CD4-positive, CD25-positive, alpha-beta regulatory T cell (primary cell): Measurements from ENCODE around the gene OAF. TPM values are rescaled to one million over a fixed set of nuclear protein-coding genes. Genes with fewer than 3 reads are reported as not detected.

Experiments used
- ATAC-seq, 2 donors: fragments of 150-1000 bp; cut with Tn5 transposase; one replicate each; pipeline ENCODE4 v1.10.0; 2021; ENCODE audit warnings: low read depth in 2 of 2, moderate number of reproducible peaks in 2 of 2, moderate library complexity in 1 of 2
- DNase-seq, 3 donors: peaks; one replicate each; pipeline versions ENCODE4 v3.0.0 to v3.0.0-alpha.2; 2012 to 2022; ENCODE audit warnings: mixed read lengths in 1 of 3
- H3K27ac ChIP-seq: one replicate; pipeline ENCODE4 v1.7.0; 2013; ENCODE audit warnings: mild to moderate bottlenecking, low read length; ENCODE audit not compliant: insufficient read depth, poor library complexity, severe bottlenecking
- H3K27me3 ChIP-seq: one replicate; pipeline ENCODE4 v1.7.0; 2013; ENCODE audit warnings: low read length; ENCODE audit not compliant: control insufficient read depth, insufficient read depth
- H3K36me3 ChIP-seq: one replicate; pipeline ENCODE4 v1.7.0; 2013; ENCODE audit warnings: mild to moderate bottlenecking, low read length, moderate library complexity; ENCODE audit not compliant: control insufficient read depth, insufficient read depth
- H3K4me1 ChIP-seq: 2 replicates; pipeline ENCODE4 v1.7.0; 2013; ENCODE audit warnings: mild to moderate bottlenecking, low read length; ENCODE audit not compliant: insufficient read depth, control insufficient read depth, poor library complexity, severe bottlenecking
- H3K4me3 ChIP-seq: one replicate; pipeline ENCODE4 v1.7.0; 2013; ENCODE audit warnings: low read depth, mild to moderate bottlenecking, low read length, moderate library complexity
- H3K9me3 ChIP-seq, 2 experiments: 1 replicate in 1 of 2; 2 replicates in 1 of 2; pipeline ENCODE4 v1.7.0; 2013; ENCODE audit warnings: low read length in 2 of 2, mild to moderate bottlenecking in 1 of 2, moderate library complexity in 1 of 2; ENCODE audit not compliant: control insufficient read depth in 2 of 2
- H3K27ac Mint-ChIP-seq, 3 donors: one replicate each; pipeline ENCODE4 v1.8.0; 2020 to 2022; ENCODE audit warnings: mild to moderate bottlenecking in 3 of 3, mixed read lengths in 3 of 3, moderate library complexity in 2 of 3
- H3K27me3 Mint-ChIP-seq: one replicate; pipeline ENCODE4 v1.8.0; 2022; ENCODE audit warnings: mild to moderate bottlenecking, mixed read lengths
- H3K36me3 Mint-ChIP-seq: one replicate; pipeline ENCODE4 v1.8.0; 2020; ENCODE audit warnings: mixed read lengths
- H3K4me1 Mint-ChIP-seq, 4 donors: one replicate each; pipeline ENCODE4 v1.8.0; 2020 to 2022; ENCODE audit warnings: mixed read lengths in 4 of 4, mild to moderate bottlenecking in 1 of 4
- H3K4me3 Mint-ChIP-seq, 4 donors: one replicate each; pipeline ENCODE4 v1.8.0; 2020 to 2022; ENCODE audit warnings: mild to moderate bottlenecking in 4 of 4, mixed read lengths in 4 of 4, moderate library complexity in 3 of 4
- H3K9me3 Mint-ChIP-seq, 7 donors: one replicate each; pipeline ENCODE4 v1.8.0; 2020 to 2022; ENCODE audit warnings: mixed read lengths in 7 of 7, mild to moderate bottlenecking in 3 of 7, moderate library complexity in 2 of 7
- polyA plus RNA-seq, 4 donors: library from polyadenylated mRNA; unstranded; fragments of 300-500 nt; fragmentation: Illumina TruSeq; gene quantifications; one replicate each; pipeline ENCODE4 v1.2.3, GENCODE V29; 2021
- total RNA-seq: library from RNA; stranded (reverse); gene quantifications from one replicate; pipeline ENCODE4 v1.2.3, GENCODE V29; 2022

The OAF gene
- total and polyA plus RNA-seq, 5 donors from 2014 or later: 0.38 to 1.2 (median 0.54) TPM

DNA sequence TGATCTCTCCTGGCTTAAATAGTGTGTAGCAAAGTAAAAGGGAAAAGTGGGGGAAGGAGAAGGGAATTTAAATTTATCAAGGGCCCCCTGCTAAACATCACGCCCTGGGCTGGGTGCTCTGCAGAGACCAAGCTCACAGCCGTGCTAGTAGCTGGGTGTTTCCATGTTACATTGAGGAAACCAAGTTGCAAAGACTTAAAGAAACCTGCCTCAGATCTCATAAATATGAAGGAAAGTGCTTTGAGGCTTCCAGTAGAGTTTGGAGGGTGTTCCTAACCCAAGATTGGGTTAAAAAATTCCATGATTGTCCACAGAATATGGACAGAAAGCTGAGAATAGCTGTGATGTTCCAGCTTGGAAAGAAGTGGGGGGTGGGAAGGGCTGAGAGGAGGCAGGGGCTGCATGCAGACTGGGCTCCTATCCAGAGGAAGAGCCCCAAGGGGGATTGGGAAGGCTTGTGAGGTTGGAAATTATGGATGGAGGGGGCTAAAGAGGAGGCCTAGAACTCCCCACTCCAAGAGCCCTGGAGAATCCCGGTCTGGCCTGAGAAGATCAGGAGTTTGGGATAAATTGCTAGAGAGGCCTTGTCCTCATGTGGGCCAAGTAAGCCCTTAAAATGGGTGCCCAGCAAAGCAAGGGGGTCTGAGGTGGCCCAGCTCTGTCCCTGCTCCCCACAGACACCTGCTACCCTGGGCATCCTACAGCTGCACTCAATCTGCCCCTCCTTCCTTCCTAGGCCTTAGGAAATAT, 25.0 kb upstream of the OAF start:
- Mint-ChIP-seq H3K27me3 (peaks cover 28% of the 10 kb centered on the region), H3K9me3 (peaks cover 0 to 2% (median 0%) of the 10 kb centered on the region in 7 donors), H3K27ac (no peak overlapping the region), H3K4me3 (no peak overlapping the region), H3K36me3 (no peaks in the 10 kb centered on the region), H3K4me1 (no peaks in the 10 kb centered on the region)
- ATAC-seq: no peak
- no peaks in the 10 kb centered on the region for H3K27me3 ChIP-seq
- no peaks in the 10 kb centered on the region for H3K36me3 ChIP-seq
- DNase-seq: no peak
- H3K4me3 ChIP-seq: no peak overlapping the region
- no peak overlapping the region for H3K27ac ChIP-seq
- no peaks in the 10 kb centered on the region for H3K9me3 ChIP-seq
- H3K4me1 ChIP-seq: no peaks in the 10 kb centered on the region

GRCh38 chr11:120186456-120186773, 24.4 kb upstream of the OAF start:
- H3K9me3 ChIP-seq: no peaks in the 10 kb centered on the region
- no peaks in the 10 kb centered on the region for H3K27me3 ChIP-seq
- DNase-seq (no peak), ATAC-seq (no peak)
- peak overlapping the region in 1 of 3 donors; percentile 27 for H3K27ac Mint-ChIP-seq
- H3K9me3 Mint-ChIP-seq: peaks cover 0 to 2% (median 0%) of the 10 kb centered on the region in 7 donors
- no peaks in the 10 kb centered on the region for H3K4me1 Mint-ChIP-seq
- no peaks in the 10 kb centered on the region for H3K36me3 Mint-ChIP-seq
- peaks cover 28% of the 10 kb centered on the region for H3K27me3 Mint-ChIP-seq
- H3K4me3 Mint-ChIP-seq: no peak overlapping the region
- H3K36me3 ChIP-seq: no peaks in the 10 kb centered on the region
- H3K27ac ChIP-seq: no peak overlapping the region
- no peak overlapping the region for H3K4me3 ChIP-seq
- H3K4me1 ChIP-seq: no peaks in the 10 kb centered on the region

GRCh38 chr11:120186774-120187591, 23.8 kb upstream of the OAF start:
- Histone ChIP-seq H3K36me3 (no peaks in the 10 kb centered on the region), H3K4me1 (no peaks in the 10 kb centered on the region), H3K4me3 (no peak overlapping the region), H3K9me3 (no peaks in the 10 kb centered on the region), H3K27ac (no peak overlapping the region), H3K27me3 (no peaks in the 10 kb centered on the region)
- peaks cover 0 to 2% (median 0%) of the 10 kb centered on the region in 7 donors for H3K9me3 Mint-ChIP-seq
- H3K27ac Mint-ChIP-seq: peak overlapping the region in 1 of 3 donors; percentile 27
- peaks cover 28% of the 10 kb centered on the region for H3K27me3 Mint-ChIP-seq
- peak in 1 of 2 donors; percentile 34 for ATAC-seq
- no peak for DNase-seq
- H3K4me3 Mint-ChIP-seq: no peak overlapping the region
- no peaks in the 10 kb centered on the region for H3K4me1 Mint-ChIP-seq
- H3K36me3 Mint-ChIP-seq: no peaks in the 10 kb centered on the region

- H3K27ac Mint-ChIP-seq: no peak overlapping the region
Observed at GRCh38 chr11:120188371-120188770, 22.5 kb upstream of the OAF start.

GRCh38 chr11:120188811-120189455, 21.9 kb upstream of the OAF start:
- no peak for ATAC-seq
- H3K27ac ChIP-seq: no peak overlapping the region
- H3K36me3 ChIP-seq: no peaks in the 10 kb centered on the region
- Mint-ChIP-seq H3K36me3 (no peaks in the 10 kb centered on the region), H3K27ac (no peak overlapping the region), H3K27me3 (peaks cover 19% of the 10 kb centered on the region), H3K9me3 (peaks cover 0 to 2% (median 0%) of the 10 kb centered on the region in 7 donors), H3K4me1 (no peaks in the 10 kb centered on the region), H3K4me3 (no peak overlapping the region)
- H3K27me3 ChIP-seq: no peaks in the 10 kb centered on the region
- no peaks in the 10 kb centered on the region for H3K4me1 ChIP-seq
- no peak for DNase-seq
- no peaks in the 10 kb centered on the region for H3K9me3 ChIP-seq
- no peak overlapping the region for H3K4me3 ChIP-seq

More at GRCh38 chr11:120188371-120188770, 22.5 kb upstream of the OAF start:
- DNase-seq (no peak), ATAC-seq (no peak)
- Histone ChIP-seq H3K4me3 (no peak overlapping the region), H3K27me3 (no peaks in the 10 kb centered on the region), H3K9me3 (no peaks in the 10 kb centered on the region), H3K4me1 (no peaks in the 10 kb centered on the region), H3K36me3 (no peaks in the 10 kb centered on the region), H3K27ac (no peak overlapping the region)
- H3K4me3 Mint-ChIP-seq: no peak overlapping the region
- H3K36me3 Mint-ChIP-seq: no peaks in the 10 kb centered on the region
- no peaks in the 10 kb centered on the region for H3K4me1 Mint-ChIP-seq
- peaks cover 0 to 2% (median 0%) of the 10 kb centered on the region in 7 donors for H3K9me3 Mint-ChIP-seq
- H3K27me3 Mint-ChIP-seq: peaks cover 23% of the 10 kb centered on the region

- H3K27me3 Mint-ChIP-seq: peaks cover 17% of the 10 kb centered on the region
- no peaks in the 10 kb centered on the region for H3K4me1 Mint-ChIP-seq
- no peaks in the 10 kb centered on the region for H3K36me3 Mint-ChIP-seq
- H3K4me3 ChIP-seq: no peak overlapping the region
- no peaks in the 10 kb centered on the region for H3K36me3 ChIP-seq
- no peak overlapping the region for H3K27ac Mint-ChIP-seq
- no peaks in the 10 kb centered on the region for H3K27me3 ChIP-seq
- no peak overlapping the region for H3K27ac ChIP-seq
- no peak overlapping the region for H3K4me3 Mint-ChIP-seq
- ATAC-seq (no peak), DNase-seq (no peak)
- peaks cover 0 to 2% (median 0%) of the 10 kb centered on the region in 7 donors for H3K9me3 Mint-ChIP-seq
- H3K9me3 ChIP-seq: no peaks in the 10 kb centered on the region
- H3K4me1 ChIP-seq: no peaks in the 10 kb centered on the region
Observed at GRCh38 chr11:120191058-120191457, 19.8 kb upstream of the OAF start.

- Histone ChIP-seq H3K9me3 (no peaks in the 10 kb centered on the region), H3K4me3 (no peak overlapping the region), H3K4me1 (no peaks in the 10 kb centered on the region), H3K36me3 (no peaks in the 10 kb centered on the region), H3K27ac (no peak overlapping the region), H3K27me3 (no peaks in the 10 kb centered on the region)
- DNase-seq (no peak), ATAC-seq (no peak)
- Mint-ChIP-seq H3K36me3 (no peaks in the 10 kb centered on the region), H3K4me3 (no peak overlapping the region), H3K9me3 (peaks cover 0 to 2% (median 0%) of the 10 kb centered on the region in 7 donors), H3K27ac (no peak overlapping the region), H3K4me1 (no peaks in the 10 kb centered on the region), H3K27me3 (peaks cover 10% of the 10 kb centered on the region)
Observed at GRCh38 chr11:120192831-120193625, 17.8 kb upstream of the OAF start.
